H1 (cell line): ENCODE data around the gene ARHGEF6. TPM values are rescaled to one million over a fixed set of nuclear protein-coding genes. Genes with fewer than 3 reads are reported as not detected.

ENCODE experiments used
- CTCF ChIA-PET: fragments of 300-600 bp; sonication (Branson Sonifier 250); formaldehyde crosslinking; loops from one replicate; lab custom pipeline; 2021; ENCODE audit not compliant: partially characterized antibody; lab: Charles Lee
- POLR2A ChIA-PET: fragments of 300-600 bp; sonication (Branson Sonifier 250); formaldehyde crosslinking; loops from one replicate; lab custom pipeline; 2021; ENCODE audit warnings: inconsistent platforms; ENCODE audit not compliant: partially characterized antibody; lab: Charles Lee
- DNase-seq, 2 experiments: peaks; one replicate each; pipeline versions ENCODE4 v3.0.0 to v3.0.0-alpha.2; 2010 to 2022; ENCODE audit warnings: low spot score in 2 of 2, low read depth in 1 of 2, mixed read lengths in 1 of 2
- FAIRE-seq: peaks from 2 replicates; lab custom pipeline; 2011; peaks lifted over from hg19 to GRCh38; lab: Jason Lieb, UNC
- H2AFZ ChIP-seq: 2 replicates; pipeline ENCODE4 v1.8.1; 2012; ENCODE audit warnings: low read length, inconsistent platforms
- H2AK5ac ChIP-seq: 2 replicates; pipeline ENCODE4 v1.6.1; 2013; ENCODE audit warnings: low read depth, low read length
- H2BK120ac ChIP-seq: replicated peaks from 2 replicates; pipeline ENCODE3; 2013; ENCODE audit warnings: low read depth, low read length, inconsistent platforms
- H2BK12ac ChIP-seq: 2 replicates; pipeline ENCODE4 v1.6.1; 2013; ENCODE audit warnings: low read depth, low read length
- H2BK15ac ChIP-seq: 2 replicates; pipeline ENCODE4 v1.6.1; 2013; ENCODE audit warnings: low read length
- H2BK20ac ChIP-seq: 2 replicates; pipeline ENCODE4 v1.6.1; 2013; ENCODE audit warnings: low read length
- H2BK5ac ChIP-seq: 2 replicates; pipeline ENCODE4 v1.6.1; 2013; ENCODE audit warnings: low read depth, low read length
- H3K14ac ChIP-seq: 2 replicates; pipeline ENCODE4 v1.6.1; 2013; ENCODE audit warnings: inconsistent platforms; ENCODE audit not compliant: insufficient read length
- H3K18ac ChIP-seq: 2 replicates; pipeline ENCODE4 v1.6.1; 2013; ENCODE audit warnings: low read length; ENCODE audit errors: extremely low read depth
- H3K23ac ChIP-seq: 2 replicates; pipeline ENCODE4 v1.6.1; 2013; ENCODE audit warnings: inconsistent platforms; ENCODE audit not compliant: insufficient read length
- H3K23me2 ChIP-seq: 2 replicates; pipeline ENCODE4 v1.6.1; 2013; ENCODE audit warnings: low read depth, low read length
- H3K27ac ChIP-seq: 2 replicates; pipeline ENCODE4 v1.6.1; 2011; ENCODE audit warnings: low read depth, low read length, inconsistent platforms
- H3K27me3 ChIP-seq, 4 experiments: replicated peaks in 1 of 4; 1 replicate in 1 of 4; 2 replicates in 3 of 4; pipeline versions ENCODE4 v1.6.1 to v1.8.1; 2011 to 2013; ENCODE audit warnings: low read length in 3 of 4, mild to moderate bottlenecking in 3 of 4, inconsistent platforms in 2 of 4, mixed read lengths in 2 of 4, moderate library complexity in 1 of 4; ENCODE audit not compliant: control insufficient read depth in 3 of 4, insufficient read depth in 3 of 4; ENCODE audit errors: extremely low read depth in 1 of 4
- H3K36me3 ChIP-seq, 4 experiments: 2 replicates each; pipeline versions ENCODE4 v1.6.1 to v1.8.1; 2011 to 2013; ENCODE audit warnings: mild to moderate bottlenecking in 4 of 4, low read length in 3 of 4, moderate library complexity in 2 of 4, control low read depth in 1 of 4, inconsistent platforms in 1 of 4; ENCODE audit not compliant: insufficient read depth in 4 of 4, control insufficient read depth in 2 of 4
- H3K4ac ChIP-seq: replicated peaks from 2 replicates; pipeline ENCODE3; 2013; ENCODE audit warnings: low read length, low read depth, mixed read lengths, inconsistent platforms; ENCODE audit not compliant: insufficient read length
- H3K4me1 ChIP-seq, 4 experiments: replicated peaks in 1 of 4; 1 replicate in 1 of 4; 2 replicates in 3 of 4; pipeline versions ENCODE4 v1.6.1 to v1.8.1; 2011 to 2013; ENCODE audit warnings: low read length in 3 of 4, inconsistent platforms in 2 of 4, mixed read lengths in 1 of 4; ENCODE audit not compliant: insufficient read depth in 4 of 4, control insufficient read depth in 3 of 4
- H3K4me2 ChIP-seq, 2 experiments: 2 replicates each; pipeline versions ENCODE4 v1.6.1 to v1.8.1; 2011 to 2013; ENCODE audit warnings: low read depth in 2 of 2, low read length in 2 of 2, control low read depth in 1 of 2, inconsistent platforms in 1 of 2, mild to moderate bottlenecking in 1 of 2; ENCODE audit not compliant: insufficient read depth in 1 of 2
- H3K4me3 ChIP-seq, 4 experiments: fragments of 200-600, 300-600 bp in 1 of 4; sonication (generic), shearing (Covaris generic), sonication (Bioruptor Twin) in 1 of 4; 2 replicates each; pipeline versions ENCODE4 v1.5.1 to v1.8.1; 2011 to 2016; ENCODE audit warnings: low read length in 4 of 4, low read depth in 3 of 4, control low read depth in 2 of 4, inconsistent platforms in 2 of 4, mild to moderate bottlenecking in 2 of 4, mixed read lengths in 1 of 4, moderate library complexity in 1 of 4; ENCODE audit not compliant: insufficient read depth in 2 of 4; ENCODE audit errors: extremely low read depth in 1 of 4
- H3K56ac ChIP-seq: replicated peaks from 2 replicates; pipeline ENCODE3; 2013; ENCODE audit warnings: low read depth, mild to moderate bottlenecking, mixed read lengths, low read length, inconsistent platforms; ENCODE audit not compliant: insufficient read length
- H3K79me1 ChIP-seq: 2 replicates; pipeline ENCODE4 v1.6.1; 2013; ENCODE audit warnings: low read depth, low read length, control low read depth
- H3K79me2 ChIP-seq, 2 experiments: 2 replicates each; pipeline versions ENCODE4 v1.6.1 to v1.8.1; 2012 to 2013; ENCODE audit warnings: low read length in 2 of 2, mild to moderate bottlenecking in 2 of 2, inconsistent platforms in 1 of 2; ENCODE audit not compliant: insufficient read depth in 2 of 2, control insufficient read depth in 1 of 2
- H3K9ac ChIP-seq, 4 experiments: replicated peaks in 1 of 4; 1 replicate in 1 of 4; 2 replicates in 3 of 4; pipeline versions ENCODE4 v1.6.1 to v1.8.1; 2011 to 2013; ENCODE audit warnings: low read depth in 3 of 4, low read length in 3 of 4, control low read depth in 2 of 4, mild to moderate bottlenecking in 2 of 4, moderate library complexity in 2 of 4, inconsistent platforms in 1 of 4; ENCODE audit errors: extremely low read depth in 1 of 4
- H3K9me3 ChIP-seq, 2 experiments: 2 replicates each; pipeline versions ENCODE4 v1.6.1 to v1.8.1; 2012 to 2013; ENCODE audit warnings: mild to moderate bottlenecking in 2 of 2, moderate library complexity in 2 of 2, control low read depth in 1 of 2, inconsistent platforms in 1 of 2, low read depth in 1 of 2, low read length in 1 of 2, mixed read lengths in 1 of 2; ENCODE audit not compliant: insufficient read depth in 2 of 2
- H4K20me1 ChIP-seq, 2 experiments: replicated peaks in 1 of 2; 2 replicates each; pipeline versions ENCODE3 to v1.8.1; 2011 to 2013; ENCODE audit warnings: inconsistent platforms in 2 of 2, low read length in 2 of 2, mild to moderate bottlenecking in 1 of 2; ENCODE audit not compliant: insufficient read depth in 2 of 2, control insufficient read depth in 1 of 2
- H4K5ac ChIP-seq: 2 replicates; pipeline ENCODE4 v1.6.1; 2013; ENCODE audit warnings: low read length, low read depth, mixed read lengths, inconsistent platforms; ENCODE audit not compliant: insufficient read length
- H4K8ac ChIP-seq: 2 replicates; pipeline ENCODE4 v1.8.0; 2013; ENCODE audit warnings: mild to moderate bottlenecking, moderate library complexity, low read length, inconsistent platforms; ENCODE audit not compliant: insufficient read depth; ENCODE audit errors: extremely low read depth
- H4K91ac ChIP-seq: replicated peaks from 2 replicates; pipeline ENCODE3; 2013; ENCODE audit warnings: low read length, mixed read lengths, inconsistent platforms; ENCODE audit not compliant: insufficient read length
- ASH2L ChIP-seq: fragments of 200-600, 300-600 bp; sonication (generic); IDR thresholded peaks from one replicate; pipeline ENCODE4 v1.7.1; 2017; ENCODE audit warnings: low read length
- CBX5 ChIP-seq: fragments of 300-800, 300-1000 bp; sonication (generic); IDR thresholded peaks from 2 replicates; pipeline ENCODE4 v1.7.1; 2016; ENCODE audit warnings: antibody characterized with exemption, low read length, low read depth
- CTBP2 ChIP-seq: IDR thresholded peaks from 2 replicates; pipeline ENCODE4 v1.7.0; 2011; ENCODE audit warnings: borderline replicate concordance, mild to moderate bottlenecking, moderate library complexity, mixed read lengths, low read length; ENCODE audit not compliant: insufficient read depth, insufficient read length
- EZH2 ChIP-seq: fragments of 200-600 bp; sonication (generic); IDR thresholded peaks from 2 replicates; pipeline ENCODE4 v1.7.1; 2012; ENCODE audit warnings: low read depth, mild to moderate bottlenecking, moderate library complexity, low read length, inconsistent platforms; ENCODE audit not compliant: severe bottlenecking
- FOSL1 ChIP-seq: IDR thresholded peaks from 2 replicates; pipeline ENCODE4 v1.6.1; 2011; ENCODE audit warnings: mild to moderate bottlenecking, low read depth, low read length, moderate library complexity; ENCODE audit not compliant: insufficient read depth
- GTF2F1 ChIP-seq: IDR thresholded peaks from 2 replicates; pipeline ENCODE4 v1.6.1; 2012; ENCODE audit warnings: low read depth, low read length, improper control_type of control experiment, borderline replicate concordance
- NANOG ChIP-seq: IDR thresholded peaks from 2 replicates; pipeline ENCODE4 v1.6.1; 2011; ENCODE audit warnings: low read length, low read depth, mild to moderate bottlenecking, inconsistent platforms; ENCODE audit not compliant: insufficient read depth, poor library complexity, severe bottlenecking
- NRF1 ChIP-seq: IDR thresholded peaks from 2 replicates; pipeline ENCODE4 v1.6.1; 2011; ENCODE audit warnings: mild to moderate bottlenecking, low read depth, low read length, improper control_type of control experiment
- POLR2A ChIP-seq, 2 experiments: IDR thresholded peaks; 1 replicate in 1 of 2; 2 replicates in 1 of 2; pipeline ENCODE4 v1.6.1; 2011; ENCODE audit warnings: low read depth in 2 of 2, low read length in 2 of 2, mild to moderate bottlenecking in 2 of 2; ENCODE audit errors: control extremely low read depth in 1 of 2
- RXRA ChIP-seq: IDR thresholded peaks from 2 replicates; pipeline ENCODE4 v1.6.1; 2011; ENCODE audit warnings: low read depth, mild to moderate bottlenecking, low read length, moderate library complexity; ENCODE audit not compliant: insufficient read depth
- SAP30 ChIP-seq: fragments of 300-600 bp; sonication (generic); IDR thresholded peaks from 2 replicates; pipeline ENCODE4 v1.7.1; 2012; ENCODE audit warnings: low read length, moderate library complexity, mild to moderate bottlenecking, inconsistent platforms; ENCODE audit not compliant: insufficient read depth, insufficient replicate concordance
- SP1 ChIP-seq: IDR thresholded peaks from 2 replicates; pipeline ENCODE4 v1.6.1; 2011; ENCODE audit warnings: low read depth, low read length
- TCF12 ChIP-seq: IDR thresholded peaks from 2 replicates; pipeline ENCODE4 v1.6.1; 2011; ENCODE audit warnings: low read depth, mild to moderate bottlenecking, low read length
- YY1 ChIP-seq: IDR thresholded peaks from 2 replicates; pipeline ENCODE4 v1.6.1; 2011; ENCODE audit warnings: low read depth, mild to moderate bottlenecking, low read length
- ZNF274 ChIP-seq: IDR thresholded peaks from 2 replicates; pipeline ENCODE4 v1.7.0; 2012; ENCODE audit warnings: low read length, borderline replicate concordance; ENCODE audit errors: extremely low read depth
- whole genome bisulfite sequencing, 2 experiments: shearing (Covaris generic) in 1 of 2; methylation state at CpG; one replicate each; pipeline versions ENCODE4 v1.1.6 to v1.1.7; 2013 to 2015; ENCODE audit warnings: low lambda C conversion rate in 2 of 2, mixed read lengths in 2 of 2, inconsistent platforms in 1 of 2, low coverage in 1 of 2, missing lambda C conversion rate in 1 of 2; ENCODE audit not compliant: insufficient replicate concordance in 2 of 2, insufficient coverage in 1 of 2, insufficient read length in 1 of 2; ENCODE audit errors: extremely low coverage in 1 of 2, missing lambda C conversion rate in 1 of 2; 5-methylcytosine and 5-hydroxymethylcytosine counted together
- polyA plus RNA-seq, 7 experiments: library from polyadenylated mRNA; depleted of rRNA in 3 of 7; stranded (reverse) in 5 of 7; unstranded in 2 of 7; fragments of >200 nt in 5 of 7; fragments of 200-250 nt in 2 of 7; gene quantifications; 1 replicate in 5 of 7; 2 replicates in 1 of 7; 4 replicates in 1 of 7; pipeline versions ENCODE4 v1.2.1 to v1.2.3, GENCODE V29; 2011 to 2013; ENCODE audit warnings: missing spikeins in 2 of 7, mixed read lengths in 2 of 7
- total RNA-seq: library from RNA; stranded (reverse); fragmentation: NEBNext Ultra II Directional; extraction: Animal tissue kit (Norgen Biotek cat#: 25700); gene quantifications from 2 replicates; pipeline ENCODE4 v1.2.1, GENCODE V29; 2021

The ARHGEF6 gene
- total and polyA plus RNA-seq, 2 of the 8 experiments (the other 6 are each of a cell fraction or from before 2014, with no cell fraction given), result 3.6 to 3.7 TPM

GRCh38 chrX:136764206-136764605 is 16.5 kb downstream of the ARHGEF6 start:
- Histone ChIP-seq H2BK15ac (no peak overlapping the region), H3K4me1 (peaks cover 2 to 10% (median 5%) of the 10 kb centered on the region in 4 experiments; a peak in 5 of 7 replicates), H3K23ac (no peak overlapping the region), H2BK12ac (no peak overlapping the region), H3K23me2 (peaks cover 3% of the 10 kb centered on the region; the same call in 1 of the 2 replicates), H2AK5ac (no peak overlapping the region), H3K79me1 (no peaks in the 10 kb centered on the region), H3K56ac (no peak overlapping the region), H3K18ac (no peak overlapping the region), H3K14ac (no peak overlapping the region), H3K9me3 (no peaks in the 10 kb centered on the region), H3K4me2 (no peak overlapping the region), H4K5ac (no peak overlapping the region), H2AFZ (no peak overlapping the region), H3K27me3 (no peaks in the 10 kb centered on the region), H2BK120ac (no peak overlapping the region), H3K79me2 (no peaks in the 10 kb centered on the region), H3K27ac (no peak overlapping the region), H3K36me3 (no peaks in the 10 kb centered on the region), H4K20me1 (no peaks in the 10 kb centered on the region), H3K4me3 (no peak overlapping the region), H3K4ac (no peak overlapping the region), H4K8ac (no peak overlapping the region), H3K9ac (no peak overlapping the region), H4K91ac (no peak overlapping the region), H2BK20ac (no peak overlapping the region), H2BK5ac (no peak overlapping the region)
- DNase-seq (no peak), FAIRE-seq (no peak)
- 94% methylated on average over 5 of the region's 5 CpGs; no CpG with 5 or more reads in 1 of the 2 experiments for WGBS, 2 experiments
- ChIA-PET POLR2A (no interaction called here), CTCF (interaction anchor here (1.2 kb wide), 1 partner anchor 11 kb away, joined by 4 read pairs; no protein-coding TSS in a partner anchor)
- TF ChIP-seq NRF1, result no peak
- TF ChIP-seq GTF2F1, result no peak
- TF ChIP-seq FOSL1, result no peak
- TF ChIP-seq ZNF274, result no peak
- no peak for TF ChIP-seq CBX5
- TF ChIP-seq EZH2, result no peak
- TF ChIP-seq RXRA, result no peak
- TF ChIP-seq ASH2L, result no peak
- no peak for TF ChIP-seq CTBP2
- no peak for TF ChIP-seq POLR2A (IDR thresholded peaks at IDR 0.05; ENCODE audit: control extremely low read depth in 1 of 2, low read depth in 2 of 2, low read length in 2 of 2)
- TF ChIP-seq TCF12, result no peak
- TF ChIP-seq SAP30, result no peak
- no peak for TF ChIP-seq SP1
- TF ChIP-seq YY1, result no peak
- no peak for TF ChIP-seq NANOG
